Type B pancreatic cell (in vitro differentiated cells): ENCODE data around the gene SESN3. TPM values are rescaled to one million over a fixed set of nuclear protein-coding genes. Genes with fewer than 3 reads are reported as not detected.

Source experiments
- DNase-seq: peaks from one replicate; pipeline ENCODE4 v3.0.0; 2021; ENCODE audit warnings: mixed read lengths; ENCODE audit not compliant: unreplicated experiment; ENCODE audit errors: extremely low spot score
- H3K27ac Mint-ChIP-seq: 2 replicates; pipeline ENCODE4 v1.8.0; 2021; ENCODE audit warnings: mild to moderate bottlenecking, mixed read lengths
- H3K27me3 Mint-ChIP-seq: 2 replicates; pipeline ENCODE4 v1.8.0; 2021; ENCODE audit warnings: mixed read lengths
- H3K36me3 Mint-ChIP-seq: 2 replicates; pipeline ENCODE4 v1.8.0; 2021; ENCODE audit warnings: mixed read lengths
- H3K4me1 Mint-ChIP-seq: one replicate; pipeline ENCODE4 v1.8.0; 2021; ENCODE audit warnings: mixed read lengths; ENCODE audit not compliant: unreplicated experiment
- H3K4me3 Mint-ChIP-seq: 2 replicates; pipeline ENCODE4 v1.8.0; 2021; ENCODE audit warnings: mild to moderate bottlenecking, mixed read lengths
- H3K9me3 Mint-ChIP-seq: 2 replicates; pipeline ENCODE4 v1.8.0; 2021; ENCODE audit warnings: mixed read lengths
- CTCF ChIP-seq: fragments of 200-600 bp; sonication (generic); conservative IDR thresholded peaks from 2 replicates; pipeline ENCODE4 v1.5.0; 2021; ENCODE audit warnings: antibody characterized with exemption, mild to moderate bottlenecking
- total RNA-seq: library from RNA; stranded (reverse); gene quantifications from 2 replicates; pipeline ENCODE4 v1.2.1, GENCODE V29; 2021; ENCODE audit warnings: low replicate concordance

Gene SESN3
- total RNA-seq, 1 donor from 2014 or later, result 107 TPM

- no peak for TF ChIP-seq CTCF
- Mint-ChIP-seq H3K27ac (no peak overlapping the region), H3K4me1 (no peaks in the 10 kb centered on the region), H3K36me3 (no peaks in the 10 kb centered on the region), H3K4me3 (no peak overlapping the region), H3K27me3 (peaks cover 3% of the 10 kb centered on the region), H3K9me3 (peaks cover 7% of the 10 kb centered on the region)
- DNase-seq, result no peak
Measured at GRCh38 chr11:95262994-95263765, 32.2 kb upstream of the SESN3 start.

GRCh38 chr11:95257456-95257971 is 26.5 kb upstream of the SESN3 start:
- TF ChIP-seq CTCF, result no peak
- Mint-ChIP-seq H3K27ac (no peak overlapping the region), H3K27me3 (no peaks in the 10 kb centered on the region)

GRCh38 chr11:95256321-95256779 is 25.3 kb upstream of the SESN3 start:
- Mint-ChIP-seq H3K9me3 (peaks cover 5% of the 10 kb centered on the region), H3K27me3 (no peaks in the 10 kb centered on the region), H3K27ac (no peak overlapping the region), H3K4me1 (peaks cover 34% of the 10 kb centered on the region), H3K36me3 (no peaks in the 10 kb centered on the region), H3K4me3 (no peak overlapping the region)
- no peak for DNase-seq
- TF ChIP-seq CTCF, result no peak

More at GRCh38 chr11:95257456-95257971, 26.5 kb upstream of the SESN3 start:
- peaks cover 5% of the 10 kb centered on the region for H3K9me3 Mint-ChIP-seq
- peaks cover 29% of the 10 kb centered on the region for H3K4me1 Mint-ChIP-seq
- no peaks in the 10 kb centered on the region for H3K36me3 Mint-ChIP-seq
- no peak for DNase-seq
- no peak overlapping the region for H3K4me3 Mint-ChIP-seq

- H3K4me3 Mint-ChIP-seq, result no peak overlapping the region
- no peaks in the 10 kb centered on the region for H3K27me3 Mint-ChIP-seq
- H3K4me1 Mint-ChIP-seq, result peaks cover 34% of the 10 kb centered on the region
- H3K9me3 Mint-ChIP-seq, result peaks cover 5% of the 10 kb centered on the region
- no peak overlapping the region for H3K27ac Mint-ChIP-seq
- no peak for DNase-seq
- H3K36me3 Mint-ChIP-seq, result no peaks in the 10 kb centered on the region
- TF ChIP-seq CTCF, result no peak
Measured at GRCh38 chr11:95255251-95256145, 24.5 kb upstream of the SESN3 start.

- DNase-seq, result no peak
- no peaks in the 10 kb centered on the region for H3K36me3 Mint-ChIP-seq
- H3K4me1 Mint-ChIP-seq, result peaks cover 34% of the 10 kb centered on the region
- H3K27me3 Mint-ChIP-seq, result no peaks in the 10 kb centered on the region
- H3K4me3 Mint-ChIP-seq, result no peak overlapping the region
- H3K27ac Mint-ChIP-seq, result no peak overlapping the region
- peaks cover 3% of the 10 kb centered on the region for H3K9me3 Mint-ChIP-seq
- no peak for TF ChIP-seq CTCF
Measured at GRCh38 chr11:95254716-95255115, 23.7 kb upstream of the SESN3 start.
